Kidney (tissue), 14 donors: Measurements from ENCODE around the gene CCSER1. TPM values are rescaled to one million over a fixed set of nuclear protein-coding genes. Genes with fewer than 3 reads are reported as not detected.
A peak's percentile ranks its signal among the peaks of the same experiment; 100 is the strongest.
"Not testable (repeated sequence)": the region's sequence is repeated elsewhere in the genome, so short reads cannot be mapped to it uniquely, and the experiment has no call there.

Experiments used
- DNase-seq, 5 donors: peaks; one replicate each; pipeline ENCODE4 v3.0.0-alpha.2; 2013 to 2020
- FAIRE-seq: peaks from 2 replicates; lab custom pipeline; 2012; peaks lifted over from hg19 to GRCh38; lab: Jason Lieb, UNC
- H3K27ac ChIP-seq, 2 donors: one replicate each; pipeline ENCODE4 v1.7.0; 2013; ENCODE audit warnings: low read depth in 2 of 2, low read length in 2 of 2, inconsistent platforms in 1 of 2
- H3K27me3 ChIP-seq: one replicate; pipeline ENCODE4 v1.7.1; 2013; ENCODE audit warnings: low read length, inconsistent platforms; ENCODE audit not compliant: control insufficient read depth, insufficient read depth
- H3K36me3 ChIP-seq, 3 donors: one replicate each; pipeline versions ENCODE4 v1.7.0 to v1.7.1; 2013; ENCODE audit warnings: low read length in 3 of 3, control low read depth in 1 of 3, inconsistent platforms in 1 of 3; ENCODE audit not compliant: insufficient read depth in 3 of 3, control insufficient read depth in 2 of 3
- H3K4me1 ChIP-seq, 3 donors: one replicate each; pipeline versions ENCODE4 v1.7.0 to v1.7.1; 2013; ENCODE audit warnings: low read length in 3 of 3, inconsistent platforms in 1 of 3, low read depth in 1 of 3; ENCODE audit not compliant: control insufficient read depth in 2 of 3, insufficient read depth in 2 of 3
- H3K4me3 ChIP-seq, 3 donors: one replicate each; pipeline versions ENCODE4 v1.7.0 to v1.8.1; 2013; ENCODE audit warnings: low read length in 3 of 3, control low read depth in 1 of 3, inconsistent platforms in 1 of 3
- H3K9ac ChIP-seq, 3 donors: one replicate each; pipeline versions ENCODE4 v1.7.0 to v1.7.1; 2013; ENCODE audit warnings: low read length in 3 of 3, control low read depth in 1 of 3, inconsistent platforms in 1 of 3
- H3K9me3 ChIP-seq, 3 donors: one replicate each; pipeline versions ENCODE4 v1.7.0 to v1.7.1; 2013; ENCODE audit warnings: low read length in 3 of 3, control low read depth in 1 of 3, inconsistent platforms in 1 of 3; ENCODE audit not compliant: control insufficient read depth in 2 of 3, insufficient read depth in 1 of 3
- intact Hi-C: fragments of 100-400 bp; cut with DNase I; formaldehyde crosslinking; loops from one replicate; pipeline ENCODE4 v1.11.1; 2022
- polyA plus RNA-seq: library from polyadenylated mRNA; stranded (reverse); fragments of 350-450 nt; fragmentation: Illumina TruSeq; extraction: RNeasy Lipid Tissue Mini Kit (QIAGEN cat#74804); gene quantifications from one replicate; pipeline ENCODE4 v1.2.3, GENCODE V29; 2014; ENCODE audit warnings: low read depth, low replicate concordance; ENCODE audit not compliant: insufficient read depth
- total RNA-seq: library from RNA; stranded (reverse); fragmentation: NEBNext Ultra II Directional; extraction: Animal tissue kit (Norgen Biotek cat#: 25700); gene quantifications from one replicate; pipeline ENCODE4 v1.2.1, GENCODE V29; 2021
- TF ChIP-seq, protein P1 (sequence below): IDR thresholded peaks from 3 replicates; pipeline ENCODE4 v1.5.1; 2012; ENCODE audit warnings: mild to moderate bottlenecking, moderate library complexity, borderline replicate concordance; ENCODE audit not compliant: insufficient read depth; ENCODE audit errors: extremely low read depth
- donor health status: control.
- donor health status: control.
- donor health status: control.
- donor health status: control.
- donor health status: control.
- donor health status: DM: yes; HTN: yes; CAD: no.
- donor health status: Normal renal cell carcinoma (clear cell type).

The CCSER1 gene
- total and polyA plus RNA-seq, 2 donors from 2014 or later = 4.2 to 26.8 TPM

DNA sequence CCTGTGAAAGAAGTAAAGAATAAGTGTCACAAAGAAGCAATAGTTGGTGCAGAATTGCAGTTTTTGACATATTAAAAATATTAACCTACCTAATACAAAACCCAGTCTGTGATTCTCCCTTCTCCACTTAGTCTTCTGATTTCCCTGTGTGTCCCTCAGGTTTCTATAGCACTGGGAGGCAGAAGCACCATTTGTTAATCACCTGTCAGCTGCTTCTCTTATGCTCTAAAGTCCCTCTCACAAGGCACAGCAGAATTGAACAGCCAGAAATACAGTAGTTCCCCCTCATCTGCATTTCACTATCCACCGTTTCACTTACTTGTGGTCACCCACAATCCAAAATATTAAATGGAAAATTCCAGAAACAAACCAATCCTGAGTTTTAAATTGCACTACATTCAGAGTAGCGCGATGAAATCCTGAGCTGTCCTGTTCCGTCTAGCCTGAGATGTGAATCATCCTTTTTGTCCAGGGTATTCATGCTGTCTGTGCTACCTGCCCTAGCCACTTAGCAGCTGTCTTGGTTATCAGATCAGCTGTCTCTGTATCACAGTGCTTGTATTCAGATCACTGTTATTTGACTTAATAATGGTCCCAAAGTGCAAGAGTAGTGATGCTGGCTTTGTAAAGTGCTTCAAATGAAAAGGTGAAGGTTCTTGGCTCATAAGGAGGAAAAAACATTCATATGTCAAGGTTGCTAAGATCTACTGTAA lies 1192.5 kb downstream of the CCSER1 start:
- FAIRE-seq = no peak
- no peaks in the 10 kb centered on the region for H3K36me3 ChIP-seq
- DNase-seq = no peak
- no peak overlapping the region for H3K27ac ChIP-seq
- H3K9me3 ChIP-seq = no peaks in the 10 kb centered on the region
- TF ChIP-seq, protein P1, sequence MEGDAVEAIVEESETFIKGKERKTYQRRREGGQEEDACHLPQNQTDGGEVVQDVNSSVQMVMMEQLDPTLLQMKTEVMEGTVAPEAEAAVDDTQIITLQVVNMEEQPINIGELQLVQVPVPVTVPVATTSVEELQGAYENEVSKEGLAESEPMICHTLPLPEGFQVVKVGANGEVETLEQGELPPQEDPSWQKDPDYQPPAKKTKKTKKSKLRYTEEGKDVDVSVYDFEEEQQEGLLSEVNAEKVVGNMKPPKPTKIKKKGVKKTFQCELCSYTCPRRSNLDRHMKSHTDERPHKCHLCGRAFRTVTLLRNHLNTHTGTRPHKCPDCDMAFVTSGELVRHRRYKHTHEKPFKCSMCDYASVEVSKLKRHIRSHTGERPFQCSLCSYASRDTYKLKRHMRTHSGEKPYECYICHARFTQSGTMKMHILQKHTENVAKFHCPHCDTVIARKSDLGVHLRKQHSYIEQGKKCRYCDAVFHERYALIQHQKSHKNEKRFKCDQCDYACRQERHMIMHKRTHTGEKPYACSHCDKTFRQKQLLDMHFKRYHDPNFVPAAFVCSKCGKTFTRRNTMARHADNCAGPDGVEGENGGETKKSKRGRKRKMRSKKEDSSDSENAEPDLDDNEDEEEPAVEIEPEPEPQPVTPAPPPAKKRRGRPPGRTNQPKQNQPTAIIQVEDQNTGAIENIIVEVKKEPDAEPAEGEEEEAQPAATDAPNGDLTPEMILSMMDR = no peak
- no peaks in the 10 kb centered on the region for H3K4me1 ChIP-seq
- H3K9ac ChIP-seq = no peak overlapping the region
- H3K27me3 ChIP-seq = no peaks in the 10 kb centered on the region
- intact Hi-C loops = no loop called here
- H3K4me3 ChIP-seq = no peak overlapping the region

DNA sequence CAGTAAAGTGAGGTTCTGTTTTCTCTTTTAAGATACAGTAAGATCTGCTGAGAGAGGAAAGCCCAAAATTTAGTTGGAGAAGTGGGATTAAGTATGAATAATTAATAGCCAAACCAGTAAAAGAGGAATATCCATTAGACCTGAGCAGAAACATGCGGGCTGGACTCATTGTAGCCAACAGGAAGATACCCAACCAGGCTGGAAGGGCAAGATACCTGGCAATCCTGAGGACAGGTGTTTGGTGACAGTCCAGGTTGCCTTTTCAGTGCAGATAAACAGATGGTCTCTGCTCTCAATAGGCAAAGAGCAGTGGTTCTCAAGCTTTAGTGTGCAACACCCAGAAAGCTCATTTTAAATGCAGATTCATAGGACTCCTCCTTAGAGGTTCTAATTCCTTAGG lies 1195.8 kb downstream of the CCSER1 start:
- H3K4me1 ChIP-seq = no peaks in the 10 kb centered on the region
- intact Hi-C loops = no loop called here
- DNase-seq = no peak

DNA sequence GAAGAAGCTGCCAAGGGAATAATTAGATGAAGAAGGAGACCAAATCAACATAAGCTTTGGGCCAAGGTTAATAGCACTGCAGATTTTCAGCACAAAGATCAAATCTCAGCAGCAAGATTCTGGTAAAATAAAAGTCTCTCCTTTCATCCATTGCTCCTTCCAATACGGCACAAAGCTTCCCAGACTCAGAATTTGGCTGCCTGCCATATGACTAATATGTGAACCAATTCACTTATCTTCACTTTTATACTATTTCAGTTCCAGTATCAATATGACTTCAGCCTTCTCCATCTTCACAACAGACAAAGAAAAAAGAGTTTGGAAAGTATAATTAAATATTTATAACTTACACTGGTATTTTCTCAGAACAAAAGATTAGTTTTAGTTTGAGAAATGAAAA lies 1198.3 kb downstream of the CCSER1 start:
- no peaks in the 10 kb centered on the region for H3K36me3 ChIP-seq
- intact Hi-C loops = no loop called here
- no peaks in the 10 kb centered on the region for H3K4me1 ChIP-seq
- FAIRE-seq (no peak), DNase-seq (peak in 1 of 5 donors; percentile 0)
- no peak overlapping the region for H3K4me3 ChIP-seq
- no peaks in the 10 kb centered on the region for H3K27me3 ChIP-seq
- no peak overlapping the region for H3K9ac ChIP-seq
- TF ChIP-seq, protein P1 = no peak
- peaks cover 0 to 7% (median 0%) of the 10 kb centered on the region in 3 donors for H3K9me3 ChIP-seq
- H3K27ac ChIP-seq = no peak overlapping the region

More for the DNA sequence above, 1195.8 kb downstream of the CCSER1 start:
- Histone ChIP-seq H3K36me3 (no peaks in the 10 kb centered on the region), H3K9ac (no peak overlapping the region), H3K27me3 (no peaks in the 10 kb centered on the region), H3K9me3 (peaks cover 0 to 7% (median 0%) of the 10 kb centered on the region in 3 donors), H3K27ac (no peak overlapping the region), H3K4me3 (no peak overlapping the region)
- TF ChIP-seq, protein P1 = no peak
- no peak for FAIRE-seq

DNA sequence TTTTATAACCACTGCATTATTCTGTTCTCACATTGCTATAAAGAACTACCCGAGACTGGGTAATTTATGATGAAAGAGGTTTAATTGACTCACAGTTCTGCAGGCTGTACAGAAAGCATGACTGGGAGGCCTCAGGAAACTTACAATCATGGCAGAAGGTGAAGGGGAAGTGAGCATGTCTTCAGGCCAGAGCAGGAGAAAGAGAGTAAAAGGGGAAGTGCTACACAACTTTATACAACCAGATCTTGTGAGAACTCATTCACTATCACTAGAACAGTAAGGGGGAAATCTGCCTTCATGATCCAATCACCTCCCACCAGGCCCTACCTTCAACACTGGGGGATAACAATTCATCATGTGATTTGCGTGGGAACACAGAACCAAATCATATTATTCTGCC lies 1199.0 kb downstream of the CCSER1 start:
- H3K27me3 ChIP-seq, H3K36me3 ChIP-seq, H3K4me3 ChIP-seq, H3K27ac ChIP-seq, H3K4me1 ChIP-seq, H3K9ac ChIP-seq, H3K9me3 ChIP-seq, FAIRE-seq, intact Hi-C loops, DNase-seq: not testable (repeated sequence)
